Measurements from ENCODE around the gene CAST.

- TF ChIP-seq CTCF (IDR thresholded peaks at IDR 0.05) (no peak), EP300 (IDR thresholded peaks at IDR 0.05) (no peak), POLR2A (IDR thresholded peaks at IDR 0.05) (no peak)
Measured at GRCh38 chr5:96817506-96817905, 155.3 kb downstream of the CAST start.
